Prostate gland (tissue), 2 donors: Measurements from ENCODE around the gene KIZ.

Source experiments
- CTCF ChIP-seq, 4 experiments: fragments of 200-600 bp in 2 of 4; fragments of 450-650 bp in 2 of 4; sonication (generic) in 2 of 4; IDR thresholded peaks; 1 replicate in 3 of 4; 2 replicates in 1 of 4; pipeline ENCODE4 v1.5.1; 2016 to 2019; ENCODE audit warnings: antibody characterized with exemption in 4 of 4, mild to moderate bottlenecking in 2 of 4, moderate library complexity in 2 of 4
- POLR2A ChIP-seq: fragments of 450-650 bp; IDR thresholded peaks from one replicate; pipeline ENCODE4 v1.6.1; 2016; ENCODE audit warnings: antibody characterized with exemption, mild to moderate bottlenecking

- TF ChIP-seq CTCF (IDR thresholded peaks at IDR 0.05) (no peak), POLR2A (no peak)
Measured at GRCh38 chr20:21090721-21091120, 35.2 kb upstream of the KIZ start.
